Measurements from ENCODE around the gene HORMAD2.

GRCh38 chr22:30198152-30198825 lies 118.0 kb downstream of the HORMAD2 start:
- TF ChIP-seq EZH2 (IDR thresholded peaks at IDR 0.05; ENCODE audit: borderline replicate concordance, low read depth, low read length, poor library complexity, severe bottlenecking) (no peak), CTCF (conservative IDR thresholded peaks at IDR 0.05; ENCODE audit: low read depth, low read length) (no peak)
